ENCODE data around the gene ASB4.
"Not testable (repeated sequence)": the region's sequence is repeated elsewhere in the genome, so short reads cannot be mapped to it uniquely, and the experiment has no call there.

Gene ASB4

DNA sequence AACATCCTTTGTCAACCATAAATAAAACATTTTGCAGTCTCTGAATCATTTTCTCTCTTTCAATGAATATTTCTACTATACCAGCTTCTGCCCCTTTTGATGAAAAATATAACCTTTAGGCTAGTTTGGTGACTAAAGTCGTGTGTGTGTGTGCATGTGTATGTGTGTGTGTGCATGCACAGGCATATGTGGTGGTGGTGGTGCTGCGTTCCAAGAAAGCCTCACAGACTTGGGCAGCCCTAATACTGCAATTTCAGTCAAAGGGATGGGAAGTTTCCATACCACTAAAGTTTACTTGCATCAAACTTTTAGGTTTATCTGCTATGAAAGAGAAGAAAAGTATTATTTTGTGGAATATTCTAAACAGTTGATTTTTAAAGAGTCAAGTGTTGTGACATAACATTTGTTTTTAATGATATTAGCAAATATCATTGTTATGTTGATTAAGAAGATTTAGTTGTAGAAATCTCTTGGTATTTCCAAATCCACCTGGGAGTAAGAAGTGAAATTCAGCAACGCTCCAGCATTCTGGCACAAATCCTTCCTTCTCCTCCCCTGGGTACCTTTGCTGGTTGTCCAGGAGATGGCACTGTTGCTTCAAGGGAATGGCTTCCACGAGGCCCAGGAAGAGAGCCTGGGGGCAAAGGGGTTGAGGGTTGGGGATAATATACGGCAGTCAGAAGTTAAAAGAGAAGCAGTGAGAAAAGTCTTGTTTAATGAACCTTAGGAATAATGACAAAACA, 41.5 kb downstream of the ASB4 start:
- DNase-seq (ENCODE audit: low spot score) = peak; percentile 83

DNA sequence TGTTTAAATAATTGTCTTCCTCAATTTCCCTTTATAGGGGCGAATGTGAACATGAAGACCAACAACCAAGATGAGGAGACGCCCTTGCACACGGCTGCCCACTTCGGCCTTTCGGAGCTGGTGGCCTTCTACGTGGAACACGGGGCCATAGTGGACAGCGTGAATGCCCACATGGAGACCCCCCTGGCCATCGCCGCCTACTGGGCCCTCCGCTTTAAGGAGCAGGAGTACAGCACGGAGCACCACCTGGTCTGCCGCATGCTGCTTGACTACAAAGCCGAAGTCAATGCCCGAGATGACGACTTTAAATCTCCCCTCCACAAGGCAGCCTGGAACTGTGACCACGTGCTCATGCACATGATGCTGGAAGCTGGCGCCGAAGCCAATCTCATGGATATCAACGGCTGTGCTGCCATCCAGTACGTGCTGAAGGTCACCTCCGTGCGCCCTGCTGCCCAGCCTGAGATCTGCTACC, 42.1 kb downstream of the ASB4 start:
- DNase-seq (ENCODE audit: low spot score) = no peak

DNA sequence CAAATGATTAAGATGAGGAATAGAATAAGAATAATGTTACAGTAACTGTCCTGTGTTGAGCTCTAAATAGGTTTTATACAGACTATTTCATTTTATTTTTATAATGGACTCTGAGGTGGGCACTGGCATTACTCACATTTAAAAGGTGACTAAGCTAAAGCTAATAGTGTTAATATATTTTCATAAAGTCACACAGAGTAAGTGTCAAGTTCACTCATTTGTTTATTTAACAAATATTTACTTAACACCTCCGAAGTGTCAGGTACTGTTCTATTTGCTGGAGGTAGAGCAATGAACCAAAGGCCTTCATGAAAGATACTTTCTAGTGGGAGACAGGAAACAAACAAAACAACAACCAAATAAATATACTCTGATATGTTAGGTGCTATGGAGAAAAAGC, 44.0 kb downstream of the ASB4 start:
- DNase-seq (ENCODE audit: low spot score) = no peak

DNA sequence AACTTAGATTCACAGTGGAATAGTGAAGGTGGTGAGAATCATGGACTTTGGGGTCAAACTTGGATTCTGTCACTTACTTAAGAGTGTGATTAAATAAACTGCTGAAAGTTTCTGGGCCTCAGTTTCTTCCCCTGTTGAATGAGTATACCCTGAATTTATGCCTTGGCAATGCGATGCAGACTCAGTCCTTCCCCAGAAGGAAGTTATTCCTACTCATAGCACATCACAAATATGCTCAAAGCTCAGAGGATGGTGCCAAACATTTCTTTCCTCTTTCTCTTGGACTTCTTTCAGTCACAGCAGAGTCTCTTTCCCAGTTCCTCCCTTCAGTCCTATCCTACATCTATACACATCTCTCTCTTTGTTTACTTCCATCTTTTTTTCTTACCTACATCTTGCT, 45.1 kb downstream of the ASB4 start:
- DNase-seq (ENCODE audit: low spot score) = no peak

DNA sequence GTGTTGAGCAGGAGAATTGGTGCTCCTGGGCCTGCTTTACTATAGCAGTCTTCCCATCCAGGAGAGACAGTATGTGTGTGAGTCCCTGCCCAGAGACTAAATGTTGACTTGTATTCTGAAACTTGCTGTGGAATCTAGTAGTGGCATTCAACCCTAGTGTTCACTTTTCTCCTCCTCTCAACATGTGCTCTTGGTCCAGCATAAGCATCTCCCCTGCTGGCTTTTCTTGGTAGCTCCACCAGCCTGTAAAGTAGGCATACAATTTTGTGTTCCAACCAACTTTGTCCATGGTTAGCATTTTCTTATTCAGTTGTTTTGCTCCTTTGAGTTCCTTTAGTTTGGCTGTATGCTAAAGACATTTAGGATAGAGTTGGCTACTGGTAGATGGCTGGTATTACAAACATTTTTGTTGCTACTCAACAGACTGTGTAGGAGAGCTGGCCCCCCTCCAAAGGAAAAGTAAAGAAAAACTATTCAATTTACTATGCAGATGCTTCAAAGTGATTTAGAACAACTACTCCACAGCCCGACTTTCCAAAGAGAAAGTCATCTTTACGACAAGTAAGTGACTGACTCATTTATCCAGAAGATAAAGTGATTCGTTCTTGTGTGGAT, 46.0 kb downstream of the ASB4 start:
- DNase-seq (ENCODE audit: low spot score) = no peak

DNA sequence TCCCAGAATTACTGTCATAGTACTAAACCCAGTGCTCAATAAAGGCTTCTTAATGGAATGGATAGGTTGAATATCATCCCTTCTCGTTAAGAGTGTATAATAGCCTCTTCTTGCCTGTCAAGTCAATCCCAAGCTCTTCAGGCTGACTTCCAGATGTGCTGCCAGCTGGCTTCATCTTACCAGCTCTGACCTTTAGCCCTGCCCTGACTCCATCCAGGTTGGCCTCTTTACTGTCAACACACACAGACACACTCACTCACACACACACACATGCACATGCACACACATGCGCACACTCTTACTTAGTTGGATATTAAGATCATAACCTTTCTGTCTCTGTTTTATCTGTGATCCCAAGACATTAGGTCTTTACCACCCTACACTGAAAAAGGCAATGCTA, 49.1 kb downstream of the ASB4 start:
- DNase-seq (ENCODE audit: low spot score) = no peak

DNA sequence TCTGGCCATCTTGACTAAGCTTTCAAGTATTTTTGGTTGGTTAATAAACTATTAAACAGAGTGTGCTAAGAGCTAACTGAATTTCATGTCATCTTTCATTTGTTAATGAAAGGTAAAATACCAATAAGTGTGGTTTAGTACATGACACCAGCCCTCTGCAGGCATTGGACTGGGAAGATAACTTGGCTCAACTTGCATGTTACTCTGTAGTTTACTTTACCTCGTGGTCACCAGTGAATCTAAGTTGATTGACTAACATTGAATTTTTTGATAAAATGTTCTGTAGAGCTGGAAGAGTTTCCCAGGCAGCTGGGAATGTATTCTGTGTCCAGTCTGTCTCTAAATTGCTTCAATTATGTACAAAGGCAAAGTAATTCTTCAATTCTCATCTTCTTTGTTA, 49.9 kb downstream of the ASB4 start:
- DNase-seq (ENCODE audit: low spot score) = no peak

DNA sequence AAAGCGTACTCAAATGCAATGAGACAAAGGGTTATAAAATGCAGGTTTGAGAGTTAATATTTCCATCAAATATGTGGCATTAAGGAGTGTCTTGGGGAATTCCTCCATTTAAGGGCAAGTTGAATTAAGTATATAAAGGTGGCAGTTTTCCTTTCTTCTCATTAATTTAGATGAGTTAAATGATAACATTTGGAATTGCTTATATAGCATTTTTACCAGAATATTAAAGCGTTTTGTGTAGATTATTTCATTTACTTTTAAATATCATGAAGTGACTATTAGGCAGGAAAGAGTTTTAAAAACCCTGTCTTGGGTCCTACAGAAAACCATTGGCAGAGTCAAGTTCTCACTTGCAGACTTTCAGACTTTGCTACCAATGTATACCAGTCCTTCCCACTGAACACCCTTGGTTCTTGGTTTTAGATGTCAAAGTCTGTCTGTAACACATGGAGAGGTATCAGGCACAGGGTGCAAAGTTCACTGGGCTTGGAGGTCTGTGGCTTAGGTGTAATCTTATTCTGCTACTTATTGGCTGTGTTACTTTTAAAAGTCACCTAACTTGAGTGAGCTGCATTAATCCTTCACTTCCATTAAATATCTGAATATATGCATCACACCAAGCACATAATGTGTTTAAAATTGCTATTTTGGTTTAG, 51.0 kb downstream of the ASB4 start:
- DNase-seq (ENCODE audit: low spot score) = no peak

DNA sequence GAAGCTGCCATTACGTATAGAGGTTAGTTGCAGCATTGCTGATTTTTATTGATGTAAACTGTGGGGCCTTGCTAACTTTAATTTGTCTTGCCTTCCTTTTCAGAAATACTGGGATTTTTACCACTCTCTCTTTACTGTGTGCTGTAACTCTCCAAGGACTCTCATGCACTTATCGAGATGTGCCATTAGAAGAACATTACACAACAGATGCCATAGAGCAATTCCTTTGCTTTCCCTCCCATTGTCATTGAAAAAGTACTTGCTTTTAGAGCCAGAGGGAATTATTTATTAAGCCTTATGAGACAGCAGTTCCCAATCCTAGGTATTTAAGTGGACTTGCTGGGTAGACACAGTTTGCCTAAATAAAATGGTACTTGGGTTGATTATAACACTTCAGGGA, 51.7 kb downstream of the ASB4 start:
- no peak for DNase-seq (ENCODE audit: low spot score)

DNA sequence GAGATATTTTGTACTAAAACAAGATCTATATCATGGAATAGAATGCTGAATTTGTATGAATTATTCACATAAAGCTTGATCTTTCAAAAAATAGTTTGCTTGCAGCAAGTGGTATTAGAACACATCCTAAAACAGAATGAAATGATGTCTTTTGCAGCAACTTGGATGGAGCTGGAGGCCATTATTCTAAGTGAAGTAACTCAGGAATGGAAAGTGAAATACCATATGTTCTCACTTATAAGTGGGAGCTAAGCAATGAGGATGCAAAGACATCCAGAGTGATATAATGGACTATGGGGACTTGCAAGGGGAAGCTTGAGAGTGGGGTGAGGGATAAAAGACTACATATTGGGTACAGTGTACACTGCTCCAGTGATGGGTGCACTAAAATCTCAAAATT, 53.7 kb downstream of the ASB4 start:
- no peak for DNase-seq (ENCODE audit: low spot score)

DNA sequence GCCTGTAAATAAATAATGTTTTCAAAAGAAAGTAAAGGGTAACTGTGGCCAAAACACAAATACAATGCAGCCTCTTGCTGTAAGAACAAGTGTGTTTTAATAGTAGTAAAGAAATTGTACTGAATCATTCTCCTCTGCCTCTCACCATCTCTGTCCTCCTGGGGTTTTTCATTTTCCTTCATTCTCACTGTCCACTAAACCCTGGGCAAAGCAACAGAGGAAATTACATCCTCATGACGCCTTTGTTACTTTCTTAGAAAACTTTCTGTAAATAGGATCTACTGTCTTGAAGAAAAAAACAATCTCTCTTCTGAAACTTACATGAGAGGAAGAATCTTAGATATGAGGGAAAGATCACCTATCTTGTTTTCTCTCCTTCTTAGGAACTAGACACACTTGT, 54.6 kb downstream of the ASB4 start:
- DNase-seq (ENCODE audit: low spot score) = no peak

DNA sequence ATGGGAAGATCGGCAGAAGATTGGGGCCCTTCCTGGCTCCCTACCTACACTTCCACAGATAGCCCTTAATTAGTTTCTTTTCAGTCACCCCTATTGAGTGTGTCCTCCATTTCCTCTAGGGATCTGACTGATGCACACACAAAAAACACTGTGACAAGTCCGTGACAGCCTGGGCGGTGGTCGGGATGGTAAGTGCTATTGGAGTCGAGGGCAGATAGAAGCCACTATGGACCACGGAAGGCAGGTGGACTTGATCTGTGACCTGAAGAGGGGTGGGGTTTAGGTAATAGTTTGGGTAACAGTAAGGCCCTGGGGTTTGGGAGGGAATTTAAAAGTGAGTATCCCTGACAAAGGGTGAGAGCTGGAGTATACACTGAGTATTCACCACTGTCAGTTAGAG, 57.6 kb downstream of the ASB4 start:
- no peak for DNase-seq (ENCODE audit: low spot score)

DNA sequence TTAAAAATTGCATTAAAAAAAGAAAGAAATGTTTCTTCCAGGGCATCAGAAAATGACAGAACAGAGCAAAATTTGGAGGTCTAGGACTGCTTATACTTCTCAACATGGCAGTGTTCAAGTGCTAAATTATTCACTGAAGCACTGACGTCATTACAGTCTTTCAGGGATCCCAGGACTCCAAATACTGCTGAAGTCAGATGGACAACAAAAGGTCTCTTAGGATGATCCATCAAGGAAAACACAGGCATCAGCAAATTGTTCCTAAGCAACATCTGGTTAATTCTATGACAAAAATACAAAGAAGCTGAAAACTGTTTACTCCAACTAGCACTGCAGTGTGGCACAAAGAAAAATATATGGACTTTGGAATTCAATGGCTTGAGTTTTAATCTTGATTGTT, 58.4 kb downstream of the ASB4 start:
- DNase-seq (ENCODE audit: low spot score) = no peak

DNA sequence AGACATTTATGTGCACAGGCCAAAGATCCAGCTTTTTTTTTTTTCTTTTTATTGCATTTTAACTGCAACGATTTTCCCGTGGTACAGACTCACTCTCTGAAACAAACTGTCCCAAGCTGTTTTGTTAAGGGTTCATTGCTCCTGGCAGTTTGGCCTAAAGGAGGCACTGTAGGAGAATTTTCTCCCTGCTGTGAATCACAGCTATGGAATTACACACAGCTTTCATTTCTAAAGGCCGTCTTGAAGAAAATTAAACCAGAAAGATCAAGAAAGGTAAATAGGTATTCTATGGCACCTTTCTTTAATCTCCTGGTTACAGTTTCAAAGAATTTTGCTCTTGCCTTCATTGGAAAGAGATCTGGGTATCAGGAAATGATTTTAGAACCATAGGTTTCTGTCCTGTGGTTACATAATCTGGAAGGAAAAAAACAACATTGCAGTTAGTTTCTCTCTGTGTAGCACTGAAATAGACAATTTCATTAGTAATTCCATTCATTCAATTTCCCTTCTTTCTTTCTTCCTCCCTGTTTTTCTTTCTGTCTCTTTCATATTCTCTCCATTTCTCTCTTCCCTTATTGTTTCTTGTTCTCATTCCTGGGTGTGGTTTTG, 59.4 kb downstream of the ASB4 start:
- peak; percentile 76 for DNase-seq (ENCODE audit: low spot score)

DNA sequence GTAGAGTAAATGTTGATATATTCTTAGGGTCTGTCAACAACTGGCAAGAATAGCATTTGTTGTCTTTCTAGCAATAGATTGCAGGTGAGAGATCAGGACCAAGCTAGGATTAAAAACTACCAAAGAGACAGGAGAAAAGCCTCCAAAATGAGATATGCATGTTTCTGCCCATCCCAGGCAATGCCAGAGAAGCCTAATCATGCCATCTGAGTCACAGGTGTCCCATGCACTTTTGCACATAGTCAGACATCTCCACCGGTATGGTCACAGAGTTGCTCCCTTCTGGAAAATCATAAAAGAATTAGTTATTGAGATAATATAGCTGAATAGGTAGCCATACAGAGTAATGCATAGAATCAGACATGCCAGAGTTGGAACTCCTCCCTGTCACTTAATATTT, 59.9 kb downstream of the ASB4 start:
- no peak for DNase-seq (ENCODE audit: low spot score)

DNA sequence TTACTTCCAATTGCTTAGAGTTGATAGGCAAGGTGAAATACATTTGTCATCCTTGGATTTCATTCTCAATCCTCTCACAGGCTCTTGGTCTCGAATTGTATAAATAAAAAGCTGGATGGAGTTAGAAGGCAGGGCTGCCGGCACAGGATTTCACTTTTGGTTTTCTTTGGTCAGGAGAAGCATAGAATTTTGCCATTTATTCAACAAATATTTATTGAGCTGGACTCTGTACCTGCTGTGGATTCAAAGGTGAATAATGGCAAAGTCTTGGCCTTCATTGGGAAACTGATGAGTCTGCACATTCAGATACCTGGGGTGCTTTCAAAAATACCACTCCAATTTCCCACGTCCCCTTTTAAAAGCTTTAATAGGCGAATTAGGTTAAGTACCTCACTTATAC, 60.9 kb downstream of the ASB4 start:
- no peak for DNase-seq (ENCODE audit: low spot score)

DNA sequence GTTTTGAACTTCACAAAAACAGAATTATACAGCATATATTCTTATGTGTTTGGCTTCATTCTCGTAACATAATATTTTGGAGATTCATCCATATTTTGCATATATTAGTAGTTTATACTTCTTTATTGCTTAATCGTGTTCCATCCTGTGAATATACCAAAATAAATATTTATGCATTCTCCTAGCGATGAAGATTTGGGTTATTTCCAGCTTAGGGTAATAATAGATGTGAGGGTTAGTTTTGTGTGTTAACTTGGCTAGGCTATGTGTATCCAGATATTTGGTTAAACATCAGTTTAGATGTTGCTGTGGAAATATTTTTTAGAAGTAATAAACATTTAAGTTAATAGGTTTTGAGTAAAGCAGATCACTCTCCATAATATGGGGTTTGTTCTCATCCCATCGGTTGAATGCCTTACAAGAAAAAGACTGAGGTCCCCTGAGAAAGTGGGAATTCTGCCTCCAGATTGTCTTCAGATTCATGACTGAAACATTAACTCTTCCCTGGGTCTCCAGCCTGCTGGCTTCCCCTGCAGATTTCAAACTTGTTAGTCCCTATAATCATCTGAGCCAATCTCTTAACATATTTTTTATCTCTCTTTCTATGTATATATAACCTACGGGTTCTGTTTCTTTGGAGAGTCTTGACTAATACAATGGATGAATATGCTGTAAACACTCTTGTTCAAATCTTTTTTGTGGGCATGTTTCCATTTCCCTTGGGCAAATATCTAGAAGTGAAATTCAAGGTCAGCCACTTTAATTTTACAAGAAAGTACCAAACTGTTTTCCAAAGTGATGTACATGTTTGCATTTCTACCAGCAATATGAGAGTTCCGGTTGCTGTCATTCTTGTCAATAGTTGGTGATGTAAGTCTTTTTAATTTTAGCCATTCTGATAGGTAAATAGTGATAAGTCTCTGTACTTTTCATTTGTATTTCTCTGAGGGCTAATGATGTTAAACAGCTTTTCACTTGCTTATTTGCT, 61.9 kb downstream of the ASB4 start:
- no peak for DNase-seq (ENCODE audit: low spot score)

DNA sequence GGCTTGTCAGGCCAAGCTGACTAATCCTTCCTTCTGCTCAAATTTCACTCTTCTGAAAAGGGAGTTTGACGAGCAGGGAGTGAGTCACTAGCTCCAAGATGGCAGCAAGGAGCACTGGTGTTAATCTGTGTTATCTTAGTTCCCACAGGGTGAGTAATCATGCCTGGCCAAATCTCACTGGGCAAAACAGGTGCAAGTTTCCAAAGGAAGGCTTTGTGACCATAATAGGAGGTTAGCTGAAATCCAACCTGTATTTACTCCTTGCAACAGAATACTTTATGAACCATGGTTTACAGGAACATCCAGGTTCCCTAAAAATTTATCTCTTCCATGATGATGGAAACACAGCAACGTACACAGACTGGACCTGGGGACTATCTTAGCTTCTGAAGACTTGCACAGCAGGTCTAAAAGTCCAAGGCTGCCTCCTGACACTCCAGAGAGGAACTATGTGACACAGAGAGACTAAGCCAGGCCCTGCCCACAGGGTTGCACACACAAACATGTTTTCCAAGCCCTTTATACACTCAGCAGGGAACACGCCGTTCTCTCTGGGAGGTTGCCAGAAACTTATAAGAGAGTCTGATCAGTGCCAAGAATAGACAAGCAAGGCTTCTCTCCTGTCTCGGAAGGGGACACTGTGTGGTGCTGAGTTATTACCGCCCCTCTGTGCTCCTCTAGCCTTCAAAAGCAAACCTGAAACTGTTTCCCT, 64.2 kb downstream of the ASB4 start:
- peak; percentile 40 for DNase-seq (ENCODE audit: low spot score)

DNA sequence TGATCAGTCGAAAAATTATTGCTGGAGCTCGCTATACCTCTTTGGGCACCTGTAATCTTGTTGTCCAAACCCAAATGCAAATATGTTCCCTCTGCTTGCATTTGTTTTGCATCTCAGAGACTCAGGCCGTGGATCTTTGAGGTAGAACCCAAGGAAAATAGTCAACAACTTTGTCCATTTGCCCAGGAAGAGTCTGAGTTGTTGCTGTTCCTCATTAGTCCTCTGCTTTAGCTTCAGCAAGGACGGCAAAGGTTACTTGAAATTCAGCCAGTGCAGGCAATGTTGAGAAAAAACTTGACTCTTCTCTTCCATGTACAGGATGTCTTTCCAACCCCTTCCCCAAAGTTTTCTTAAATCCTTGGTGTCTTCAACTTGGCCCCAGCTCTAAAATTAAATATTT, 64.8 kb downstream of the ASB4 start:
- DNase-seq (ENCODE audit: low spot score) = no peak

DNA sequence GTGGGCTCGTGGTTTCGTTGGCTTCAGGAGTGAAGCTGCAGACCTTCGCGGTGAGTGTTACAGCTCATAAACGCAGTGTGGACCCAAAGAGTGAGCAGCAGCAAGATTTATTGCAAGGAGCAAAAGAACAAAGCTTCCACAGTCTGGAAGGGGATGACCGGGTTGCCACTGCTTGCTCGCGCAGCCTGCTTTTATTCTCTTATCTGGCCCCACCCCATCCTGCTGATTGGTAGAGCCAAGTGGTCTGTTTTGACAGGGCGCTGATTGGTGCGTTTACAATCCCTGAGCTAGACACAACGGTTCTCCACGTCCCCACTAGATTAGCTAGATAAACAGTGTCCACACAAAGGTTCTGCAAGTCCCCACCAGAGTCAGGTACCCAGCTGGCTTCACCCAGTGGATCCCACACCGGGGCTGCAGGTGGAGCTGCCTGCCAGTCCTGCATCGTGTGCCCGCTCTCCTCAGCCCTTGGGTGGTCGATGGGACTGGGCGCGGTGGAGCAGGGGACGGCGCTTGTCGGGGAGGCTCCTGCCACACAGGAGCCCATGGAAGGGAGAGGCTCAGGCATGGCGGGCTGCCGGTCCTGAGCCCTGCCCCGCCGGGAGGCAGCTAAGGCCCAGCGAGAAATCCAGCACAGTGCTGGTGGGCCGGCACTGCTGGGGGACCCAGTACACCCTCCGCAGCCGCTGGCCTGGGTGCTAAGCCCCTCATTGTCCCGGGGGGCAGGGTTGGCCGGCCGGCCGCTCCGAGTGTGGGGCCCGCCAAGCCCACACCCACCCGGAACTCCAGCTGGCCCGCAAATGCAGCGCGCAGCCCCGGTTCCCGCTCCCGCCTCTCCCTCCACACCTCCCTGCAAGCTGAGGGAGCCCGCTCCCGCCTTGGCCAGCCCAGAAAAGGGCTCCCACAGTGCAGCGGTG, 66.5 kb downstream of the ASB4 start:
- DNase-seq (ENCODE audit: low spot score) = not testable (repeated sequence)

All from GM03348 (cell line).